Chondrocyte (in vitro differentiated cells): ENCODE measurements around the gene EME2. TPM values are rescaled to one million over a fixed set of nuclear protein-coding genes. Genes with fewer than 3 reads are reported as not detected.

Source experiments
- DNase-seq: peaks from one replicate; pipeline ENCODE4 v3.0.0; 2021; ENCODE audit warnings: mixed read lengths, low spot score
- H3K27ac Mint-ChIP-seq: one replicate; pipeline ENCODE4 v1.8.0; 2021; ENCODE audit warnings: mild to moderate bottlenecking, moderate library complexity, mixed read lengths; ENCODE audit not compliant: unreplicated experiment
- H3K27me3 Mint-ChIP-seq: 2 replicates; pipeline ENCODE4 v1.8.0; 2021; ENCODE audit warnings: low read depth, mixed read lengths
- H3K36me3 Mint-ChIP-seq: 2 replicates; pipeline ENCODE4 v1.8.0; 2021; ENCODE audit warnings: low read depth, mixed read lengths
- H3K4me1 Mint-ChIP-seq: 2 replicates; pipeline ENCODE4 v1.8.0; 2021; ENCODE audit warnings: low read depth, mild to moderate bottlenecking, mixed read lengths
- H3K4me3 Mint-ChIP-seq: one replicate; pipeline ENCODE4 v1.8.0; 2021; ENCODE audit warnings: mild to moderate bottlenecking, moderate library complexity, mixed read lengths; ENCODE audit not compliant: unreplicated experiment
- H3K9me3 Mint-ChIP-seq: 2 replicates; pipeline ENCODE4 v1.8.0; 2021; ENCODE audit warnings: low read depth, mixed read lengths
- CTCF ChIP-seq: fragments of 200-600 bp; sonication (generic); IDR thresholded peaks from 2 replicates; pipeline ENCODE4 v1.5.0; 2021; ENCODE audit warnings: antibody characterized with exemption, mild to moderate bottlenecking, moderate library complexity
- total RNA-seq: library from RNA; stranded (reverse); gene quantifications from 3 replicates; pipeline ENCODE4 v1.2.1, GENCODE V29; 2021

The EME2 gene
- total RNA-seq, 1 donor from 2014 or later: 16.9 TPM

DNA sequence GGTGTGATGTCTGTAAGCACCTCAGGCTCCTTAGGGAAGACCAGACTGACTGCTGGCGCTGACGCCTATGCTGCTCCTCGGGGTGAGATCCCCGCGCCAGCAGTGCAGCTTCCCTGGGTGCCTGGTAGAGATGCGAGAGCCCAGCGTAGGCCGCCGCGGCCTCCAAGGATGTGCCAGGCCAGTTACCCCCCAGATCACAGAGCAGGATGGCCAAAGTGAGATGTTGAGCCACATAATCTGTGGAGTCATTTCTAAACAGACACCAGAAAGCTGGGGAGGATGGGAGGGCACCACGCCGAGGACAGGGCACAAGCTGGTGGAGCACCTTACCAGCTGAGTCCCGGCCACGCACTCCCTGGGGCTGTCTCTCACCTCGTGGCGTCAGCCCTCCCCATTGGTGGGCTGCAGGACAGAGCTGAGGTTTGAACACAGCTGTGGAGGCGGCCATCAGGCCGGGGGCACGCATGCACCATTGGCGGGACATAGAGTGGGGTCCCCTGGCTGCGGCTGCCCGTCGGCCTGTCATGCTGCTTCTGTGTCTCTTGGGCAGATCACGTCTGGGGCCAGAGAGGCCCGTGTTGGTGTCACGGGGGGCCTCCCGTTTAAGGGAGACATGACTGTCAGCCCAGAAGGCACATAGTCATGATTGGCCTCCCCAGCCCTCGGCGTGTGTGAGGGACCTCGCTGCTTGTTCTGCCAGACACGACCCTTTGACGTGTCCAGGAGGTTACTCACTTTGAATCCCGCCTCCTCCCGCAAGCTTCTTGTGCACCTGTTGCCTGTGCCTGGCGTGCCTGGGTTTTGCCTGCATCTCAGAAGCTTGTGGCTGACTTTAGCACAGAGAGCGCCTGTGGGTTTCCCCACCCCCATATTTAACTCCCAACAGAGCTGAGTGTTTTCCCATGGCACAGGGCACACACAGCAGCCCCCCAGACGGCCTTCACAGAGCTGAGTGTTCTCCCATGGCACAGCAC, 44.7 kb upstream of the EME2 start:
- Mint-ChIP-seq H3K27ac (no peak overlapping the region), H3K4me3 (no peak overlapping the region), H3K4me1 (peaks cover 9% of the 10 kb centered on the region), H3K36me3 (peaks cover 16% of the 10 kb centered on the region), H3K9me3 (no peaks in the 10 kb centered on the region), H3K27me3 (no peaks in the 10 kb centered on the region)
- no peak for TF ChIP-seq CTCF
- DNase-seq: no peak

GRCh38 chr16:1729026-1729425, 43.6 kb upstream of the EME2 start:
- TF ChIP-seq CTCF: no peak
- no peaks in the 10 kb centered on the region for H3K9me3 Mint-ChIP-seq
- H3K27me3 Mint-ChIP-seq: no peaks in the 10 kb centered on the region
- no peaks in the 10 kb centered on the region for H3K4me1 Mint-ChIP-seq
- no peak overlapping the region for H3K4me3 Mint-ChIP-seq
- no peak overlapping the region for H3K27ac Mint-ChIP-seq
- H3K36me3 Mint-ChIP-seq: peaks cover 16% of the 10 kb centered on the region
- no peak for DNase-seq

DNA sequence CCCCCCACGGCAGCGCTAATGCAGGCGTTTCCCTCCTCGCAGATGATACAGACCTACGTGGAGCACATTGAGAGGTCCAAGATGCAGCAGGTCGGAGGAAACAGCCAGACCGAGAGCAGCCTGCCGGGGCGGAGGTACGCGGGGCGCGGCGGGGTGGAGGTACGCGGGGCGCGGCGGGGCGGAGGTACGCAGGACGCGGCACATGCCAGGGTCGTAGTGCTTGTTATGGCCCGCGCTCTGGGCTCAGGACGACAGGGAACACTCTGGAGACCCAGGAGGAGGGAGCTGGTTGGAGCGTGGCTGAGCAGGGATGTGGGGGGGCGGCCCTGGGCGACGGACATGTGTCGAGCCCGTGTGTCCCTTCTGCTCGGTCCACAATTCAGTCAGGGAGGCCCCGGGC, 43.2 kb upstream of the EME2 start:
- Mint-ChIP-seq H3K27ac (no peak overlapping the region), H3K4me1 (no peaks in the 10 kb centered on the region)
- DNase-seq: no peak

GRCh38 chr16:1731073-1731472, 41.5 kb upstream of the EME2 start:
- Mint-ChIP-seq H3K4me3 (no peak overlapping the region), H3K4me1 (no peaks in the 10 kb centered on the region), H3K27ac (no peak overlapping the region), H3K9me3 (no peaks in the 10 kb centered on the region), H3K27me3 (no peaks in the 10 kb centered on the region), H3K36me3 (peaks cover 16% of the 10 kb centered on the region)
- DNase-seq: no peak
- no peak for TF ChIP-seq CTCF

More for the DNA sequence above, 43.2 kb upstream of the EME2 start:
- no peak for TF ChIP-seq CTCF
- H3K4me3 Mint-ChIP-seq: no peak overlapping the region
- H3K9me3 Mint-ChIP-seq: no peaks in the 10 kb centered on the region
- H3K27me3 Mint-ChIP-seq: no peaks in the 10 kb centered on the region
- H3K36me3 Mint-ChIP-seq: peaks cover 16% of the 10 kb centered on the region

DNA sequence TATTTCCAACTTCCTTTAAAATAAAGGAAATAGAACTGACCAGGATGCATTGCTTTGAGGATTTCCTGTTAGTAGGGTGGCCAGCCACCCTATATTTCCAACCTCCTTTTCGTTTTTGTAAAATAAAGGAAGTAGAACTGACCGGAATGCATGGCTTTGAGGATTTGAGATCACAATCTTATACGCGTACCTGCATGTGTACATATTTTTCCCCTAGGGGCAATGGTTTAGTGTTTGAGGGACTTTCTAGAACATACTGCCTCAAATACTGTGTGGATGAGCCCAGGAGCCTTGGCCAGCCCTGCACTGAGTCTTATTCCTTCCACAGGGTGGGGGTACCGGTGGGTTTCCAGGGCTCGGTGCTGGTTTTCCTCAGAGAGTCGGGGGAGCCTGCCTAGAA, 41.0 kb upstream of the EME2 start:
- Mint-ChIP-seq H3K4me3 (no peak overlapping the region), H3K27me3 (no peaks in the 10 kb centered on the region), H3K9me3 (no peaks in the 10 kb centered on the region), H3K27ac (no peak overlapping the region), H3K4me1 (no peaks in the 10 kb centered on the region), H3K36me3 (peaks cover 16% of the 10 kb centered on the region)
- DNase-seq: no peak
- TF ChIP-seq CTCF: no peak
